ENCODE measurements around the gene DPM1.

- TF ChIP-seq POLR2AphosphoS5 (IDR thresholded peaks at IDR 0.05; ENCODE audit: low read depth, low read length) (peak; percentile 99), POLR2A (IDR thresholded peaks at IDR 0.05; ENCODE audit: low read depth, low read length) (peak; percentile 99), POU2F2 (IDR thresholded peaks at IDR 0.05; ENCODE audit: low read depth, low read length) (peak; percentile 59; the same call in 1 of the 2 replicates)
Measured at GRCh38 chr20:50957798-50958614, at the start of gene DPM1.
